Measurements from ENCODE around the gene EXPH5.
"Not testable (repeated sequence)": the region's sequence is repeated elsewhere in the genome, so short reads cannot be mapped to it uniquely, and the experiment has no call there.

EXPH5 gene

GRCh38 chr11:108593214-108593922 lies at the start of gene EXPH5:
EXPH5 (minus strand) TSS chr11:108593768; CDS start chr11:108593536, 232 bp downstream.
- in situ Hi-C loops (cut with HindIII; ENCODE audit: low sequenced_read_pairs): loop anchor here (5.0 kb wide), 1 partner anchor 36 kb away; no protein-coding TSS in a partner anchor
- peak; percentile 7 for TF ChIP-seq CTCF (IDR thresholded peaks at IDR 0.05; ENCODE audit: low read depth, low read length, missing control alignments)
- DNase-seq (ENCODE audit: low read depth): peak; percentile 26
- peak within 1 kb of the TSS; percentile 82 for H3K4me3 ChIP-seq (ENCODE audit: low read depth, low read length)

- H3K4me3 ChIP-seq (ENCODE audit: low read depth, low read length); DNase-seq (ENCODE audit: low read depth); in situ Hi-C loops (cut with HindIII; ENCODE audit: low sequenced_read_pairs): not testable (repeated sequence)
Measured at GRCh38 chr11:108641752-108642151, 48.2 kb upstream of the EXPH5 start.

GRCh38 chr11:108639146-108639545 lies 45.6 kb upstream of the EXPH5 start:
- no peak for TF ChIP-seq CTCF (IDR thresholded peaks at IDR 0.05; ENCODE audit: low read depth, low read length, missing control alignments)
- in situ Hi-C loops (cut with HindIII; ENCODE audit: low sequenced_read_pairs): no loop called here
- no peak for DNase-seq (ENCODE audit: low read depth)
- H3K4me3 ChIP-seq (ENCODE audit: low read depth, low read length): no peak overlapping the region

GRCh38 chr11:108636222-108636621 lies 42.7 kb upstream of the EXPH5 start:
- DNase-seq (ENCODE audit: low read depth): no peak
- in situ Hi-C loops (cut with HindIII; ENCODE audit: low sequenced_read_pairs): no loop called here
- no peak for TF ChIP-seq CTCF (IDR thresholded peaks at IDR 0.05; ENCODE audit: low read depth, low read length, missing control alignments)
- no peak overlapping the region for H3K4me3 ChIP-seq (ENCODE audit: low read depth, low read length)

- TF ChIP-seq CTCF (IDR thresholded peaks at IDR 0.05; ENCODE audit: low read depth, low read length, missing control alignments): no peak
- H3K4me3 ChIP-seq (ENCODE audit: low read depth, low read length): no peak overlapping the region
- DNase-seq (ENCODE audit: low read depth): no peak
- in situ Hi-C loops (cut with HindIII; ENCODE audit: low sequenced_read_pairs): no loop called here
Measured at GRCh38 chr11:108635106-108635505, 41.5 kb upstream of the EXPH5 start.

- no peak for TF ChIP-seq CTCF (IDR thresholded peaks at IDR 0.05; ENCODE audit: low read depth, low read length, missing control alignments)
- H3K4me3 ChIP-seq (ENCODE audit: low read depth, low read length): no peak overlapping the region
Measured at GRCh38 chr11:108632041-108632704, 38.6 kb upstream of the EXPH5 start.

GRCh38 chr11:108629274-108629673 lies 35.7 kb upstream of the EXPH5 start:
- H3K4me3 ChIP-seq (ENCODE audit: low read depth, low read length): no peak overlapping the region
- TF ChIP-seq CTCF (IDR thresholded peaks at IDR 0.05; ENCODE audit: low read depth, low read length, missing control alignments): no peak
- no peak for DNase-seq (ENCODE audit: low read depth)
- in situ Hi-C loops (cut with HindIII; ENCODE audit: low sequenced_read_pairs): no loop called here

More at GRCh38 chr11:108632041-108632704, 38.6 kb upstream of the EXPH5 start:
- in situ Hi-C loops (cut with HindIII; ENCODE audit: low sequenced_read_pairs): no loop called here
- DNase-seq (ENCODE audit: low read depth): no peak

Measured in astrocyte of the cerebellum (primary cell).